ENCODE data around the gene NLRC3.

DNA sequence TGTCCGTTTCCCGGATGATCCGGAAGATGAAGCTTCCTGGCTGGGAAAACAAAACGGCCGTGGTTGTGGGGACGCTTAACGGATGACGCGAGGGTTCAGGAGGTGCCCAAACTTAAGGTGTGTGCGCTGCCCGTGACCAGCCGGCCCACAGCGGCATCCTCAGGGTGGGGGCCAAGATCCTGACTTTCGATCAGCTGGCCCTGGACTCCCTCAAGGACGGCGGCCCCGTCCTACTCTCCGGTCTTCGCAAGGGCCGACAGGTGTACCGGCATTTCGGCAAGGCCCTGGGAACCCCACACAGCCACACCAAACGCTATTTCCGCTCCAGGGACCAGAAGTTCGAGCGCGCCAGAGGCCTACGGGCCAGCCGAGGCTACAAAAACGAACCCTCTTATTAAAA lies 80.8 kb downstream of the NLRC3 start:
- TF ChIP-seq ZNF274 (IDR thresholded peaks at IDR 0.05; ENCODE audit: low read depth, low read length): no peak
- no peak for TF ChIP-seq SUZ12 (IDR thresholded peaks at IDR 0.05; ENCODE audit: extremely low read depth, insufficient read depth, insufficient read length)
